Measurements from ENCODE around the gene FAM89B. TPM values are rescaled to one million over a fixed set of nuclear protein-coding genes. Genes with fewer than 3 reads are reported as not detected.

FAM89B gene
- total and polyA plus RNA-seq, 2 donors (not counting 1 experiment from before 2014, with no cell fraction given) = 17.5 to 18.2 TPM

DNA sequence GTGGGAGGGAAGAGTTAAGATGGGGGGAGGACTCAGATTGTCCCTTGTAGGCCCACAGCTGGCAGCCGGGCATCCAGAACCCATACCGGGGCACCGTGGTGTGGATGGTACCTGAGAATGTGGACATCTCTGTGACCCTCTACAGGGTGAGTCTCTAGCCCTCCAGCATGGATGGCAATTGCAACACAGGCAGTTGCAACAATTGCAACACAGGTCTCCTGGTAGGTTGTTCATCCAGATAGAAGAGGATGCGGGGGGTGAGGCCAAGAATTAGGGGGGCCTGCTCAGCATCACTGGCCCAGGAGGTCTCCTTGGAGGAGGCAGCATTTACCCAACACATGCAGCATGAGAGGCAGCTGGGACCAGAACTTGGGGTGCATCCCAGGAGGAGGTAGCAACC, 7.0 kb downstream of the FAM89B start:
- H2AFZ ChIP-seq (ENCODE audit: low read length) = no peak overlapping the region
- peaks cover 24% of the 10 kb centered on the region for H3K4me1 ChIP-seq (ENCODE audit: control insufficient read depth, extremely low read depth, insufficient read depth, low read length)
- H3K27ac ChIP-seq (ENCODE audit: insufficient read depth, low read length) = no peak overlapping the region
- H3K36me3 ChIP-seq (ENCODE audit: control insufficient read depth, insufficient read depth, low read length) = peaks cover 26% of the 10 kb centered on the region
- DNase-seq (ENCODE audit: low read depth in 2 of 2) = no peak
- TF ChIP-seq, protein P1, sequence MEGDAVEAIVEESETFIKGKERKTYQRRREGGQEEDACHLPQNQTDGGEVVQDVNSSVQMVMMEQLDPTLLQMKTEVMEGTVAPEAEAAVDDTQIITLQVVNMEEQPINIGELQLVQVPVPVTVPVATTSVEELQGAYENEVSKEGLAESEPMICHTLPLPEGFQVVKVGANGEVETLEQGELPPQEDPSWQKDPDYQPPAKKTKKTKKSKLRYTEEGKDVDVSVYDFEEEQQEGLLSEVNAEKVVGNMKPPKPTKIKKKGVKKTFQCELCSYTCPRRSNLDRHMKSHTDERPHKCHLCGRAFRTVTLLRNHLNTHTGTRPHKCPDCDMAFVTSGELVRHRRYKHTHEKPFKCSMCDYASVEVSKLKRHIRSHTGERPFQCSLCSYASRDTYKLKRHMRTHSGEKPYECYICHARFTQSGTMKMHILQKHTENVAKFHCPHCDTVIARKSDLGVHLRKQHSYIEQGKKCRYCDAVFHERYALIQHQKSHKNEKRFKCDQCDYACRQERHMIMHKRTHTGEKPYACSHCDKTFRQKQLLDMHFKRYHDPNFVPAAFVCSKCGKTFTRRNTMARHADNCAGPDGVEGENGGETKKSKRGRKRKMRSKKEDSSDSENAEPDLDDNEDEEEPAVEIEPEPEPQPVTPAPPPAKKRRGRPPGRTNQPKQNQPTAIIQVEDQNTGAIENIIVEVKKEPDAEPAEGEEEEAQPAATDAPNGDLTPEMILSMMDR (conservative IDR thresholded peaks at IDR 0.05 in 1 of 2, IDR thresholded peaks at IDR 0.05 in 1 of 2; ENCODE audit: low read depth in 1 of 2, low read length in 2 of 2) = no peak
- no peak for TF ChIP-seq EZH2 (IDR thresholded peaks at IDR 0.05; ENCODE audit: low read length, missing control alignments)
- no peaks in the 10 kb centered on the region for H3K27me3 ChIP-seq (ENCODE audit: control insufficient read depth, insufficient read depth, low read length)
- peaks cover 12% of the 10 kb centered on the region for H3K79me2 ChIP-seq (ENCODE audit: control insufficient read depth, insufficient read depth, low read length)
- H3K9me3 ChIP-seq (ENCODE audit: control insufficient read depth, insufficient read depth, low read depth, low read length) = no peaks in the 10 kb centered on the region
- H3K9ac ChIP-seq (ENCODE audit: insufficient read depth, low read length) = no peak overlapping the region
- H3K4me2 ChIP-seq (ENCODE audit: extremely low read depth, insufficient read depth, low read length) = no peak overlapping the region
- H3K4me3 ChIP-seq (replicated peaks in 1 of 4; ENCODE audit: control extremely low read depth in 1 of 4, insufficient read depth in 1 of 4, low read depth in 3 of 4, low read length in 4 of 4) = no peak overlapping the region
- no peaks in the 10 kb centered on the region for H4K20me1 ChIP-seq (ENCODE audit: control insufficient read depth, extremely low read depth, insufficient read depth, low read length)

DNA sequence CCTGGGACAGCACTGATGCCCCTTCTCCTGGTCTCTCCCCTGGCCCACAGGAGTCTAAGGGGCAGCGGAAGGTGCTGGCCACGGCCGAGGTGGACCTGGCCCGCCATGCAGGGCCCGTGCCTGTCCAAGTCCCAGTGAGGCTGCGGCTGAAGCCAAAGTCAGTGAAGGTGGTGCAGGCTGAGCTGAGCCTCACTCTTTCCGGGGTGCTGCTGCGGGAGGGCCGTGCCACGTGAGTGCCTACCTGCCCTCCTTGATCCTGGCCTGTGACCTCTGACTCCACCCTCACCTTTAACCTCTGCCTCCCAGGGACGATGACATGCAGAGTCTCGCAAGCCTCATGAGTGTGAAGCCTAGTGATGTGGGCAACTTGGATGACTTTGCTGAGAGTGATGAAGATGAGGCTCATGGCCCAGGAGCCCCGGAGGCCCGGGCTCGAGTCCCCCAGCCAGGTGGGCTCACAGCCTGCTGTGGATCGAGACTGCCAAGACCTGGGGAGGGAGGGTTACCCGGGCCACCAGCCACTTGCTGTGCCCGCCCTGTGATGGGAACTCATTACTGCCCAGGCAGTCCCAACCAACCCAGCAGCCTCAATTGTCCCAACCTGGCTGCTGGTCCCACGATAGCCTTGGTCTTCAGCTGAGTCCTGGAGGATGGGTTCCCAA, 7.8 kb downstream of the FAM89B start:
- H4K20me1 ChIP-seq (ENCODE audit: control insufficient read depth, extremely low read depth, insufficient read depth, low read length) = no peaks in the 10 kb centered on the region

DNA sequence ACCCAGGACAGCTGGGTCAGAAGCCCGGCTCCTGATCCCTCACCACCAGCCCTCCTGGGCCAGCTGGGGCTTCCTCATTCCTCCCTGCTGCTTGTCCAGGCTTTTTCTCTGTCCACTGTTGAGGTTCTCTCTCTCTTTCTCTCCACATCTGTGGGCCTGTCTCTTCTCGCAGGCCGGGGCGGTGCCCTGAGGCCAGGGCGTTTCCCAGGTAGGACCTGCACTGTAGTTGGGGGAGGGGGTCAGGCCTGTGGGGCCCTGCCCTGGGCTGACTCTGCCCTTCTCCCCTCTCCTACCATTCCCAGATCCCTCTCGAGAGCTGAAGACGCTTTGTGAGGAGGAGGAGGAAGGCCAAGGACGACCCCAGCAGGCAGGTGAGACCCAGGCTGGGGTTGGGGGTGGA, 8.4 kb downstream of the FAM89B start:
- no peak for DNase-seq (ENCODE audit: low read depth in 2 of 2)
- Histone ChIP-seq H3K4me1 (ENCODE audit: control insufficient read depth, extremely low read depth, insufficient read depth, low read length) (peaks cover 15% of the 10 kb centered on the region), H2AFZ (ENCODE audit: low read length) (no peak overlapping the region), H3K36me3 (ENCODE audit: control insufficient read depth, insufficient read depth, low read length) (peaks cover 27% of the 10 kb centered on the region), H3K4me2 (ENCODE audit: extremely low read depth, insufficient read depth, low read length) (no peak overlapping the region), H3K9me3 (ENCODE audit: control insufficient read depth, insufficient read depth, low read depth, low read length) (no peaks in the 10 kb centered on the region), H3K4me3 (replicated peaks in 1 of 4; ENCODE audit: control extremely low read depth in 1 of 4, insufficient read depth in 1 of 4, low read depth in 3 of 4, low read length in 4 of 4) (no peak overlapping the region), H3K79me2 (ENCODE audit: control insufficient read depth, insufficient read depth, low read length) (peaks cover 11% of the 10 kb centered on the region), H4K20me1 (ENCODE audit: control insufficient read depth, extremely low read depth, insufficient read depth, low read length) (no peaks in the 10 kb centered on the region), H3K27me3 (ENCODE audit: control insufficient read depth, insufficient read depth, low read length) (no peaks in the 10 kb centered on the region), H3K27ac (ENCODE audit: insufficient read depth, low read length) (no peak overlapping the region), H3K9ac (ENCODE audit: insufficient read depth, low read length) (no peak overlapping the region)
- no peak for TF ChIP-seq EZH2 (IDR thresholded peaks at IDR 0.05; ENCODE audit: low read length, missing control alignments)
- TF ChIP-seq, protein P1 (conservative IDR thresholded peaks at IDR 0.05 in 1 of 2, IDR thresholded peaks at IDR 0.05 in 1 of 2; ENCODE audit: low read depth in 1 of 2, low read length in 2 of 2) = no peak

More for the DNA sequence above, 7.8 kb downstream of the FAM89B start:
- Histone ChIP-seq H3K27ac (ENCODE audit: insufficient read depth, low read length) (no peak overlapping the region), H3K9ac (ENCODE audit: insufficient read depth, low read length) (no peak overlapping the region), H3K4me2 (ENCODE audit: extremely low read depth, insufficient read depth, low read length) (no peak overlapping the region), H3K36me3 (ENCODE audit: control insufficient read depth, insufficient read depth, low read length) (peaks cover 27% of the 10 kb centered on the region), H3K4me3 (replicated peaks in 1 of 4; ENCODE audit: control extremely low read depth in 1 of 4, insufficient read depth in 1 of 4, low read depth in 3 of 4, low read length in 4 of 4) (no peak overlapping the region), H3K4me1 (ENCODE audit: control insufficient read depth, extremely low read depth, insufficient read depth, low read length) (peaks cover 20% of the 10 kb centered on the region), H3K79me2 (ENCODE audit: control insufficient read depth, insufficient read depth, low read length) (peaks cover 12% of the 10 kb centered on the region), H3K9me3 (ENCODE audit: control insufficient read depth, insufficient read depth, low read depth, low read length) (no peaks in the 10 kb centered on the region), H3K27me3 (ENCODE audit: control insufficient read depth, insufficient read depth, low read length) (no peaks in the 10 kb centered on the region), H2AFZ (ENCODE audit: low read length) (no peak overlapping the region)
- DNase-seq (ENCODE audit: low read depth in 2 of 2) = no peak
- TF ChIP-seq EZH2 (IDR thresholded peaks at IDR 0.05; ENCODE audit: low read length, missing control alignments) = no peak
- TF ChIP-seq, protein P1 (conservative IDR thresholded peaks at IDR 0.05 in 1 of 2, IDR thresholded peaks at IDR 0.05 in 1 of 2; ENCODE audit: low read depth in 1 of 2, low read length in 2 of 2) = no peak

All from fibroblast of lung (primary cell).